GM21390 (cell line): ENCODE data around the gene MPZL3.

Experiments used
- ATAC-seq: cut with Tn5 transposase; IDR thresholded peaks from one replicate; pipeline ENCODE4 v1.9.1; 2021; ENCODE audit not compliant: unreplicated experiment

MPZL3 gene

GRCh38 chr11:118233377-118233776 lies 18.8 kb downstream of the MPZL3 start:
- no peak for ATAC-seq

- no peak for ATAC-seq
Observed at GRCh38 chr11:118232659-118233058, 19.5 kb downstream of the MPZL3 start.

GRCh38 chr11:118231461-118231860 lies 20.7 kb downstream of the MPZL3 start:
- ATAC-seq = no peak

- no peak for ATAC-seq
Observed at GRCh38 chr11:118230088-118230487, 22.1 kb downstream of the MPZL3 start.

- ATAC-seq = no peak
Observed at GRCh38 chr11:118229274-118229847, 22.8 kb downstream of the MPZL3 start.

- ATAC-seq = peak; percentile 54
Observed at GRCh38 chr11:118227865-118228785, 24.0 kb downstream of the MPZL3 start.

- ATAC-seq = no peak
Observed at GRCh38 chr11:118226781-118227180, 25.4 kb downstream of the MPZL3 start.

- ATAC-seq = no peak
Observed at GRCh38 chr11:118226296-118226695, 25.9 kb downstream of the MPZL3 start.

- ATAC-seq = peak; percentile 46
Observed at GRCh38 chr11:118224511-118225188, 27.5 kb downstream of the MPZL3 start, which contains the start of gene JAML. Gene JAML, minus strand, starts transcription at chr11:118225011. Its CDS starts 10,145 bp downstream, at chr11:118214866.

GRCh38 chr11:118223992-118224391 lies 28.2 kb downstream of the MPZL3 start:
- ATAC-seq = no peak

GRCh38 chr11:118223570-118223969 lies 28.6 kb downstream of the MPZL3 start:
- no peak for ATAC-seq

- no peak for ATAC-seq
Observed at GRCh38 chr11:118222437-118222836, 29.7 kb downstream of the MPZL3 start.

GRCh38 chr11:118221419-118221818 lies 30.7 kb downstream of the MPZL3 start:
- ATAC-seq = no peak

GRCh38 chr11:118219732-118220131 lies 32.4 kb downstream of the MPZL3 start:
- ATAC-seq = no peak

- no peak for ATAC-seq
Observed at GRCh38 chr11:118219244-118219643, 32.9 kb downstream of the MPZL3 start.

- no peak for ATAC-seq
Observed at GRCh38 chr11:118217575-118217974, 34.6 kb downstream of the MPZL3 start.

- peak; percentile 45 for ATAC-seq
Observed at GRCh38 chr11:118216621-118217481, 35.3 kb downstream of the MPZL3 start.

- ATAC-seq = no peak
Observed at GRCh38 chr11:118215765-118216164, 36.4 kb downstream of the MPZL3 start.

- no peak for ATAC-seq
Observed at GRCh38 chr11:118215262-118215661, 36.9 kb downstream of the MPZL3 start.

- ATAC-seq = no peak
Observed at GRCh38 chr11:118214210-118214914, 37.8 kb downstream of the MPZL3 start.
